Measurements from ENCODE around the gene POLE2. TPM values are rescaled to one million over a fixed set of nuclear protein-coding genes. Genes with fewer than 3 reads are reported as not detected.
"Not testable (repeated sequence)": the region's sequence is repeated elsewhere in the genome, so short reads cannot be mapped to it uniquely, and the experiment has no call there.

POLE2 gene
- total and polyA plus RNA-seq, 7 donors = 0.46 to 2.3 (median 0.72) TPM; not detected in 1

GRCh38 chr14:49727171-49727570, 39.2 kb upstream of the POLE2 start:
- ATAC-seq = no peak
- intact Hi-C loops (cut with DNase I) = no loop called here

GRCh38 chr14:49721733-49722435, 33.9 kb upstream of the POLE2 start:
- 79 to 89% (median 82%) methylated on average over 9 of the region's 9 CpGs for WGBS, 3 donors
- H3K9me3 ChIP-seq; intact Hi-C loops (cut with DNase I); H3K4me1 ChIP-seq; H3K27me3 ChIP-seq (ENCODE audit: insufficient read depth in 3 of 3, low read length in 2 of 3); ATAC-seq; H3K4me3 ChIP-seq; DNase-seq; H3K27ac ChIP-seq: not testable (repeated sequence)
- H3K36me3 ChIP-seq (ENCODE audit: insufficient read depth in 1 of 2, low read depth in 1 of 2) = peaks cover 0 to 88% of the 10 kb centered on the region in 2 donors

More at GRCh38 chr14:49727171-49727570, 39.2 kb upstream of the POLE2 start:
- Histone ChIP-seq H3K4me1 (no peaks in the 10 kb centered on the region), H3K27me3 (ENCODE audit: insufficient read depth in 3 of 3, low read length in 2 of 3) (no peaks in the 10 kb centered on the region), H3K9me3 (no peaks in the 10 kb centered on the region), H3K36me3 (ENCODE audit: insufficient read depth in 1 of 2, low read depth in 1 of 2) (peaks cover 0 to 92% of the 10 kb centered on the region in 2 donors), H3K27ac (no peak overlapping the region), H3K4me3 (no peak overlapping the region)
- WGBS, 3 donors = 91 to 94% (median 94%) methylated on average over 5 of the region's 5 CpGs
- TF ChIP-seq CTCF (IDR thresholded peaks at IDR 0.05) = no peak
- DNase-seq = no peak

- no peaks in the 10 kb centered on the region for H3K9me3 ChIP-seq
- ATAC-seq (no peak), DNase-seq (no peak)
- no peak overlapping the region for H3K27ac ChIP-seq
- no peaks in the 10 kb centered on the region for H3K4me1 ChIP-seq
- H3K27me3 ChIP-seq (ENCODE audit: insufficient read depth in 3 of 3, low read length in 2 of 3) = no peaks in the 10 kb centered on the region
- intact Hi-C loops (cut with DNase I) = no loop called here
- TF ChIP-seq CTCF (IDR thresholded peaks at IDR 0.05) = no peak
- no peak overlapping the region for H3K4me3 ChIP-seq
- H3K36me3 ChIP-seq (ENCODE audit: insufficient read depth in 1 of 2, low read depth in 1 of 2) = peaks cover 0 to 87% of the 10 kb centered on the region in 2 donors
Observed at GRCh38 chr14:49720744-49721143, 32.7 kb upstream of the POLE2 start.

GRCh38 chr14:49710993-49711392, 23.0 kb upstream of the POLE2 start:
- H3K4me1 ChIP-seq; intact Hi-C loops (cut with DNase I); H3K27me3 ChIP-seq (ENCODE audit: insufficient read depth in 3 of 3, low read length in 2 of 3); H3K27ac ChIP-seq; ATAC-seq; H3K9me3 ChIP-seq; H3K4me3 ChIP-seq; DNase-seq: not testable (repeated sequence)
- H3K36me3 ChIP-seq (ENCODE audit: insufficient read depth in 1 of 2, low read depth in 1 of 2) = peaks cover 0 to 59% of the 10 kb centered on the region in 2 donors
- 96 to 97% (median 97%) methylated on average over 11 of the region's 11 CpGs for WGBS, 3 donors

GRCh38 chr14:49704471-49704870, 16.5 kb upstream of the POLE2 start:
- H3K4me3 ChIP-seq; H3K4me1 ChIP-seq; DNase-seq; H3K27ac ChIP-seq; H3K27me3 ChIP-seq (ENCODE audit: insufficient read depth in 3 of 3, low read length in 2 of 3); H3K9me3 ChIP-seq; ATAC-seq; intact Hi-C loops (cut with DNase I): not testable (repeated sequence)
- peaks cover 0 to 29% of the 10 kb centered on the region in 2 donors for H3K36me3 ChIP-seq (ENCODE audit: insufficient read depth in 1 of 2, low read depth in 1 of 2)
- 89 to 97% (median 94%) methylated on average over 4 of the region's 4 CpGs for WGBS, 3 donors

- Histone ChIP-seq H3K27ac (no peak overlapping the region), H3K27me3 (ENCODE audit: insufficient read depth in 3 of 3, low read length in 2 of 3) (no peaks in the 10 kb centered on the region), H3K4me3 (no peak overlapping the region), H3K36me3 (ENCODE audit: insufficient read depth in 1 of 2, low read depth in 1 of 2) (peaks cover 0 to 26% of the 10 kb centered on the region in 2 donors), H3K4me1 (no peaks in the 10 kb centered on the region), H3K9me3 (no peaks in the 10 kb centered on the region)
- 31 to 65% (median 45%) methylated on average over 3 of the region's 3 CpGs for WGBS, 3 donors
- ATAC-seq (no peak), DNase-seq (no peak)
- intact Hi-C loops (cut with DNase I) = no loop called here
- no peak for TF ChIP-seq CTCF (IDR thresholded peaks at IDR 0.05)
Observed at GRCh38 chr14:49703965-49704364, 16.0 kb upstream of the POLE2 start.

Measured in psoas muscle (tissue), 8 donors.